K562 (cell line): ENCODE measurements around the gene F12. TPM values are rescaled to one million over a fixed set of nuclear protein-coding genes. Genes with fewer than 3 reads are reported as not detected.

Experiments used
- ATAC-seq: fragments of 200-7000 bp; cut with Tn5 transposase; 3 replicates; pipeline ENCODE4 v1.9.1; 2020; ENCODE audit warnings: moderate library complexity
- BruUV-seq: library from RNA; stranded (reverse); fragments of 400-500 nt; replicated peaks from 2 replicates; lab custom pipeline; 2021; lab: Mats Ljungman, UMichigan
- CTCF ChIA-PET: fragments of 300-600 bp; formaldehyde crosslinking; extraction: SDS; loops from one replicate; lab custom pipeline; 2021; ENCODE audit warnings: low intra/inter-chr PET ratio; lab: Yijun Ruan, JAX
- POLR2A ChIA-PET: fragments of 300-600, 350-650 bp; sonication (Branson Sonifier 250); formaldehyde crosslinking; extraction: SDS; loops from one replicate; lab custom pipeline; 2021; ENCODE audit warnings: antibody characterized with exemption, inconsistent platforms; lab: Yijun Ruan, JAX
- DNase-seq, 4 experiments: peaks; one replicate each; pipeline versions ENCODE4 v3.0.0 to v3.0.0-alpha.2; 2011 to 2018; ENCODE audit warnings: low spot score in 3 of 4, mixed read lengths in 3 of 4; ENCODE audit errors: extremely low read depth in 1 of 4
- FAIRE-seq: peaks from 2 replicates; lab custom pipeline; 2011; peaks lifted over from hg19 to GRCh38; lab: Jason Lieb, UNC
- H2AFZ ChIP-seq: 2 replicates; pipeline ENCODE4 v1.6.0; 2011; ENCODE audit warnings: low read depth, low read length, control low read depth, inconsistent platforms
- H3K27ac ChIP-seq: fragments of 200-600 bp; 3 replicates; pipeline ENCODE4 v1.8.0; 2011; ENCODE audit warnings: low read depth, mild to moderate bottlenecking, control low read depth, inconsistent platforms, low read length, moderate library complexity, mixed read lengths; ENCODE audit errors: extremely low read depth
- H3K27me3 ChIP-seq, 2 experiments: fragments of 300-600 bp in 1 of 2; 2 replicates in 1 of 2; 3 replicates in 1 of 2; pipeline versions ENCODE4 v1.6.0 to v1.8.0; 2011; ENCODE audit warnings: inconsistent platforms in 2 of 2, low read length in 2 of 2, mild to moderate bottlenecking in 1 of 2, mixed read lengths in 1 of 2, moderate library complexity in 1 of 2; ENCODE audit not compliant: control insufficient read depth in 2 of 2, insufficient read depth in 2 of 2
- H3K36me3 ChIP-seq: fragments of 300-600 bp; 3 replicates; pipeline ENCODE4 v1.8.0; 2011; ENCODE audit warnings: mild to moderate bottlenecking, low read length, inconsistent platforms; ENCODE audit not compliant: control insufficient read depth, insufficient read depth
- H3K4me1 ChIP-seq, 2 experiments: fragments of 200-600 bp in 1 of 2; replicated peaks in 1 of 2; 2 replicates in 1 of 2; 3 replicates in 1 of 2; pipeline versions ENCODE4 v1.5.1 to v1.8.0; 2011; ENCODE audit warnings: inconsistent platforms in 2 of 2, low read length in 2 of 2, mild to moderate bottlenecking in 1 of 2, mixed read lengths in 1 of 2, moderate library complexity in 1 of 2; ENCODE audit not compliant: control insufficient read depth in 2 of 2, insufficient read depth in 2 of 2
- H3K4me2 ChIP-seq: 2 replicates; pipeline ENCODE4 v1.6.1; 2011; ENCODE audit warnings: low read length, control low read depth, inconsistent platforms, mixed read lengths; ENCODE audit not compliant: insufficient read depth
- H3K4me3 ChIP-seq: fragments of 200-600 bp; sonication (generic), shearing (Covaris generic); 2 replicates; pipeline ENCODE4 v1.5.1; 2016; ENCODE audit warnings: control low read depth, inconsistent platforms
- H3K79me2 ChIP-seq: fragments of 200-600 bp; 3 replicates; pipeline ENCODE4 v1.8.0; 2011; ENCODE audit warnings: low read length, inconsistent platforms; ENCODE audit not compliant: control insufficient read depth, insufficient read depth
- H3K9ac ChIP-seq, 2 experiments: 2 replicates each; pipeline versions ENCODE4 v1.6.0 to v1.6.1; 2011; ENCODE audit warnings: low read depth in 2 of 2, low read length in 2 of 2, control low read depth in 1 of 2, inconsistent platforms in 1 of 2, mild to moderate bottlenecking in 1 of 2, mixed read lengths in 1 of 2; ENCODE audit not compliant: insufficient read depth in 1 of 2
- H3K9me1 ChIP-seq: one replicate; pipeline ENCODE4 v1.6.0; 2011; ENCODE audit warnings: inconsistent platforms, mild to moderate bottlenecking, low read length, moderate library complexity; ENCODE audit not compliant: control insufficient read depth, insufficient read depth
- H3K9me3 ChIP-seq: replicated peaks from 2 replicates; pipeline ENCODE4 v1.5.1; 2011; ENCODE audit warnings: low read depth, low read length, inconsistent platforms; ENCODE audit not compliant: control insufficient read depth, insufficient read depth
- H4K20me1 ChIP-seq: replicated peaks from 2 replicates; pipeline ENCODE4 v1.6.1; 2011; ENCODE audit warnings: low read length, inconsistent platforms, mixed read lengths; ENCODE audit not compliant: control insufficient read depth, insufficient read depth
- COPS2 ChIP-seq: fragments of 450-650 bp; conservative IDR thresholded peaks from 2 replicates; pipeline ENCODE4 v1.6.1; 2016; ENCODE audit warnings: mild to moderate bottlenecking, moderate library complexity
- FOXK1 ChIP-seq: sonication (generic); formaldehyde crosslinking; IDR thresholded peaks from 2 replicates; pipeline ENCODE4 v1.8.0; 2022; ENCODE audit warnings: missing genetic modification reagents, mild to moderate bottlenecking, borderline replicate concordance
- KDM5B ChIP-seq: fragments of 200-600 bp; sonication (generic); IDR thresholded peaks from 2 replicates; pipeline ENCODE4 v1.6.1; 2012; ENCODE audit warnings: low read depth, mild to moderate bottlenecking, moderate library complexity, low read length, control low read depth, inconsistent platforms; ENCODE audit not compliant: insufficient replicate concordance
- KLF6 ChIP-seq: fragments of 250-450 bp; sonication (Bioruptor Pico); IDR thresholded peaks from 2 replicates; pipeline ENCODE4 v1.4.0; 2020; ENCODE audit warnings: mild to moderate bottlenecking, moderate library complexity, borderline replicate concordance
- MYC ChIP-seq, 2 experiments: fragments of 250-450 bp in 1 of 2; sonication (Bioruptor Pico) in 1 of 2; IDR thresholded peaks; 2 replicates each; pipeline versions ENCODE4 v1.5.1 to v1.6.1; 2012 to 2021; ENCODE audit warnings: low read depth in 2 of 2, borderline replicate concordance in 1 of 2, improper control_type of control experiment in 1 of 2, low read length in 1 of 2, mild to moderate bottlenecking in 1 of 2, moderate library complexity in 1 of 2
- NR3C1 ChIP-seq: sonication (generic); formaldehyde crosslinking; IDR thresholded peaks from 2 replicates; pipeline ENCODE4 v1.8.1; 2022; ENCODE audit warnings: missing genetic modification reagents
- PML ChIP-seq: IDR thresholded peaks from 2 replicates; pipeline ENCODE4 v1.6.1; 2012; ENCODE audit warnings: low read length, inconsistent platforms
- POLR2AphosphoS5 ChIP-seq: IDR thresholded peaks from 2 replicates; pipeline ENCODE4 v1.6.1; 2011; ENCODE audit warnings: mild to moderate bottlenecking, low read depth, low read length, moderate library complexity; ENCODE audit not compliant: control insufficient read depth, insufficient read depth
- POLR2G ChIP-seq: fragments of 200-400 bp; formaldehyde crosslinking; IDR thresholded peaks from 2 replicates; pipeline ENCODE4 v1.6.1; 2017; ENCODE audit warnings: low read depth, mild to moderate bottlenecking, antibody characterized with exemption, low read length, moderate library complexity
- SUPT5H ChIP-seq: fragments of 450-650 bp; IDR thresholded peaks from 2 replicates; pipeline ENCODE4 v1.6.1; 2016
- ZBED1 ChIP-seq: IDR thresholded peaks from 2 replicates; pipeline ENCODE4 v1.6.1; 2014
- WGBS: fragments of 100-300 bp; shearing (Covaris generic); methylation state at CpG from one replicate; pipeline ENCODE4 v1.1.6; 2016; ENCODE audit warnings: low coverage, mixed read lengths; ENCODE audit not compliant: insufficient coverage; ENCODE audit errors: missing lambda C conversion rate; 5-methylcytosine and 5-hydroxymethylcytosine counted together
- in situ Hi-C: fragments of 300-500 bp; cut with MboI; formaldehyde crosslinking; loops from 4 replicates; pipeline ENCODE4 v1.15.0; 2018; ENCODE audit warnings: inconsistent platforms, mixed read lengths
- intact Hi-C: fragments of 100-400 bp; cut with micrococcal nuclease; formaldehyde crosslinking; loops from 2 replicates; pipeline ENCODE4 v1.14.2; 2022
- polyA plus RNA-seq, 8 experiments: library from polyadenylated mRNA; depleted of rRNA in 4 of 8; stranded (reverse) in 5 of 8; unstranded in 3 of 8; fragments of >200 nt; fragmentation: Nextera tagmentation in 2 of 8; fragmentation: Illumina TruSeq in 1 of 8; extraction: Ambion mirVana in 2 of 8; extraction: Trizol in 1 of 8; gene quantifications; 2 replicates each; pipeline versions ENCODE4 v1.2.1 to v1.2.3, GENCODE V29; 2011 to 2014; ENCODE audit warnings: inconsistent platforms in 1 of 8, missing spikeins in 1 of 8
- total RNA-seq, 7 experiments: library from RNA; depleted of rRNA in 6 of 7; stranded (reverse); fragments of >200 nt in 6 of 7; fragmentation: Illumina TruSeq in 2 of 7; extraction: Trizol in 2 of 7; gene quantifications; 2 replicates each; pipeline versions ENCODE4 v1.2.1 to v1.2.3, GENCODE V29; 2011 to 2021; ENCODE audit warnings: low replicate concordance in 1 of 7
- TF ChIP-seq, protein P1 (sequence below): fragments of 450-650 bp; formaldehyde crosslinking; IDR thresholded peaks from 2 replicates; pipeline ENCODE4 v1.4.0; 2022; ENCODE audit warnings: missing genetic modification characterization
- TF ChIP-seq, protein P2 (sequence below): sonication (generic); formaldehyde crosslinking; IDR thresholded peaks from 2 replicates; pipeline ENCODE4 v1.8.0; 2022; ENCODE audit warnings: missing genetic modification reagents, mild to moderate bottlenecking, moderate library complexity, borderline replicate concordance
- TF ChIP-seq, protein P3 (sequence below): fragments of 200-800 bp; sonication (Bioruptor generic); IDR thresholded peaks from 2 replicates; pipeline ENCODE4 v1.6.1; 2017; ENCODE audit warnings: missing genetic modification characterization, missing compliant biosample characterization

Gene F12
- total and polyA plus RNA-seq, 9 of the 15 experiments (the other 6 are each of a cell fraction or from before 2014, with no cell fraction given) = 0.59 to 18.3 (median 3.6) TPM

DNA sequence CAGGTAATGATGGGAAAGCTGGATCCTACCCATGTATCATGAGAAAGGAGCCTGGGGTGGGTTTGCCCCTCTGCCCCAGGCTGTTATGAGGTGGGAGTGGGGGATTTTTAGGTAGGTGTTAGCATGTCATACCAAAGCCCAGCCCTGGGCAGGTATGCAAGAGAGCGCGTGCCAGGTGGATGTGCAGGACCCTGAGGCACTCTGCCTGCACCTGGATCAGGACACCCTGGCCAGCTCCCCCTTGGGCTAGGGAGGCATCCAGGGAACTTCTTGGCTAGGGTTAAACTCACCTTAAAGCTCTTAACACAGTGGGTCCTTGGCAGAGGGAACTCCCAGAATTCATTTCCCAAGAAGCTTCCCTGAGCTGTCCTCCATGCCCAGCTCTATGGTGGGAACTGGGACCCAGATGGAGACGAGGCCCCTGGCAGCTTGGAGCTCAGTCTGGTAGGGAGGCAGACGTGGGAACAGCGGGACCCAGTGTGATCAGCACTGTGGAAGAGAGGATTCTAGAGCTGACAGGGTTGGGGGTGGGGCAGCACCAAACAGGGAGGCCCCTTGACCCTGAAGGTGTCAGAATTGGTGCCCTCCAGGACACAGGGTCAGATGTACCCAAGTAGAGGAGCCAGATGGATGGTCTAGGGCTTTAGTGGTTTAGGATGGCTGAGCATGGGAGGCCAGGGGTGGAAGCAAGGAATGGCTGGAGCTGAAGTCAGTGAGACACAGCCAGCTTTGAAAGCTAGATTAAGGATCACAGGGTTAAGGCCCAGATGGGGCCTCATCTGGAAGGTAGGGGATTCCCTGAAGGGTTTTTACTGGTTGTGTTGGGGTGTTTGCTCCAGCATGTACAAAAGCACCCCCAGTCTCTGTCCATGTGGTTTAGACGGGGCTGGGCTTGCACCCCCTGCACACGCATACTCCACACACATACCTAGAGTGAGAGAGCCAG lies 35.0 kb upstream of the F12 start:
- POLR2A ChIA-PET = interaction anchor here (0.6 to 11.8 kb wide), 14 partner anchors 8 to 1274 kb away, joined by 3 to 210 read pairs (median 4); partner anchors contain the start of genes GRK6, HNRNPAB and PDLIM7
- no peak overlapping the region for H3K27ac ChIP-seq
- in situ Hi-C loops (loop anchor here (5.0 kb wide), 1 partner anchor 52 kb away; no protein-coding TSS in a partner anchor), intact Hi-C loops (loop anchor here (1.0 kb wide), 1 partner anchor 126 kb away; no protein-coding TSS in a partner anchor)
- peaks cover 29% of the 10 kb centered on the region; the same call in 1 of the 2 replicates for H4K20me1 ChIP-seq
- H3K4me1 ChIP-seq = peaks cover 19 to 62% of the 10 kb centered on the region in 2 experiments
- TSS peak; percentile 27 for BruUV-seq
- H3K36me3 ChIP-seq = peaks cover 39% of the 10 kb centered on the region; the same call in 2 of the 3 replicates
- DNase-seq (peak in 2 of 4 experiments; percentile 29 to 34), FAIRE-seq (peak; percentile 80), ATAC-seq (peak; percentile 16)
- no peaks in the 10 kb centered on the region for H3K9me3 ChIP-seq
- H3K4me3 ChIP-seq = no peak overlapping the region
- H3K79me2 ChIP-seq = no peaks in the 10 kb centered on the region
- 44% methylated on average over 7 of the region's 7 CpGs for WGBS
- H3K9ac ChIP-seq = peak overlapping the region in 1 of 2 experiments; percentile 74; a peak in 2 of 4 replicates
- H3K27me3 ChIP-seq = no peaks in the 10 kb centered on the region
- H2AFZ ChIP-seq = no peak overlapping the region
- peaks cover 3% of the 10 kb centered on the region for H3K9me1 ChIP-seq
- CTCF ChIA-PET = no interaction called here
- no peak overlapping the region for H3K4me2 ChIP-seq
- TF ChIP-seq POLR2AphosphoS5 = 0 out of 2 replicates have a peak, but pooled peaks have one; percentile 16
- no peak for TF ChIP-seq KLF6 (CRISPR knock-in tag)
- TF ChIP-seq PML = 0 out of 2 replicates have a peak, but pooled peaks have one; percentile 8
- peak; percentile 5 for TF ChIP-seq KDM5B
- TF ChIP-seq POLR2G = peak; percentile 50
- TF ChIP-seq COPS2 = no peak
- TF ChIP-seq FOXK1 = 0 out of 2 replicates have a peak, but pooled peaks have one; percentile 36
- TF ChIP-seq, protein P1, sequence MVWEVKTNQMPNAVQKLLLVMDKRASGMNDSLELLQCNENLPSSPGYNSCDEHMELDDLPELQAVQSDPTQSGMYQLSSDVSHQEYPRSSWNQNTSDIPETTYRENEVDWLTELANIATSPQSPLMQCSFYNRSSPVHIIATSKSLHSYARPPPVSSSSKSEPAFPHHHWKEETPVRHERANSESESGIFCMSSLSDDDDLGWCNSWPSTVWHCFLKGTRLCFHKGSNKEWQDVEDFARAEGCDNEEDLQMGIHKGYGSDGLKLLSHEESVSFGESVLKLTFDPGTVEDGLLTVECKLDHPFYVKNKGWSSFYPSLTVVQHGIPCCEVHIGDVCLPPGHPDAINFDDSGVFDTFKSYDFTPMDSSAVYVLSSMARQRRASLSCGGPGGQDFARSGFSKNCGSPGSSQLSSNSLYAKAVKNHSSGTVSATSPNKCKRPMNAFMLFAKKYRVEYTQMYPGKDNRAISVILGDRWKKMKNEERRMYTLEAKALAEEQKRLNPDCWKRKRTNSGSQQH (CRISPR knock-in tag) = peak; percentile 82; the same call in 1 of the 2 replicates
- TF ChIP-seq NR3C1 (CRISPR knock-in tag) = no peak
- TF ChIP-seq MYC (IDR thresholded peaks at IDR 0.05; ENCODE audit: low read depth, low read length) = no peak
- TF ChIP-seq MYC (CRISPR knock-in tag; IDR thresholded peaks at IDR 0.05; ENCODE audit: borderline replicate concordance, low read depth) = peak; percentile 50; the same call in 1 of the 2 replicates
- 0 out of 2 replicates have a peak, but pooled peaks have one; percentile 34 for TF ChIP-seq ZBED1
- TF ChIP-seq, protein P2, sequence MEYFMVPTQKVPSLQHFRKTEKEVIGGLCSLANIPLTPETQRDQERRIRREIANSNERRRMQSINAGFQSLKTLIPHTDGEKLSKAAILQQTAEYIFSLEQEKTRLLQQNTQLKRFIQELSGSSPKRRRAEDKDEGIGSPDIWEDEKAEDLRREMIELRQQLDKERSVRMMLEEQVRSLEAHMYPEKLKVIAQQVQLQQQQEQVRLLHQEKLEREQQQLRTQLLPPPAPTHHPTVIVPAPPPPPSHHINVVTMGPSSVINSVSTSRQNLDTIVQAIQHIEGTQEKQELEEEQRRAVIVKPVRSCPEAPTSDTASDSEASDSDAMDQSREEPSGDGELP (CRISPR knock-in tag) = peak; percentile 32; the same call in 1 of the 2 replicates
- TF ChIP-seq, protein P3, sequence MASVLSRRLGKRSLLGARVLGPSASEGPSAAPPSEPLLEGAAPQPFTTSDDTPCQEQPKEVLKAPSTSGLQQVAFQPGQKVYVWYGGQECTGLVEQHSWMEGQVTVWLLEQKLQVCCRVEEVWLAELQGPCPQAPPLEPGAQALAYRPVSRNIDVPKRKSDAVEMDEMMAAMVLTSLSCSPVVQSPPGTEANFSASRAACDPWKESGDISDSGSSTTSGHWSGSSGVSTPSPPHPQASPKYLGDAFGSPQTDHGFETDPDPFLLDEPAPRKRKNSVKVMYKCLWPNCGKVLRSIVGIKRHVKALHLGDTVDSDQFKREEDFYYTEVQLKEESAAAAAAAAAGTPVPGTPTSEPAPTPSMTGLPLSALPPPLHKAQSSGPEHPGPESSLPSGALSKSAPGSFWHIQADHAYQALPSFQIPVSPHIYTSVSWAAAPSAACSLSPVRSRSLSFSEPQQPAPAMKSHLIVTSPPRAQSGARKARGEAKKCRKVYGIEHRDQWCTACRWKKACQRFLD (CRISPR knock-in tag) = no peak
- peak; percentile 81 for TF ChIP-seq SUPT5H
